NCI-H2107 treated with DMSO at 0.1 percent for 48 hours (cell line): ENCODE data around the gene ASXL3.

ENCODE experiments used
- DNase-seq: peaks from one replicate; lab custom pipeline; 2025; ENCODE audit not compliant: unreplicated experiment; lab: John Stamatoyannopoulos, UW

The ASXL3 gene

GRCh38 chr18:33577685-33578517 lies at the start of gene ASXL3:
Gene ASXL3, plus strand, starts transcription at chr18:33578219. Its CDS starts 413 bp downstream, at chr18:33578632.
- DNase-seq = peak; percentile 33

GRCh38 chr18:33532978-33533377 lies 45.0 kb upstream of the ASXL3 start:
- DNase-seq = no peak

- DNase-seq = no peak
These were observed 41.1 kb upstream of the ASXL3 start for GRCh38 chr18:33536904-33537303.

- DNase-seq = no peak
These were observed 39.5 kb upstream of the ASXL3 start for GRCh38 chr18:33538418-33539042.

- no peak for DNase-seq
These were observed 37.6 kb upstream of the ASXL3 start for GRCh38 chr18:33540392-33540791.

GRCh38 chr18:33541316-33541715 lies 36.7 kb upstream of the ASXL3 start:
- DNase-seq = no peak

GRCh38 chr18:33556846-33557245 lies 21.2 kb upstream of the ASXL3 start:
- DNase-seq = no peak

GRCh38 chr18:33557706-33558105 lies 20.3 kb upstream of the ASXL3 start:
- DNase-seq = no peak

- DNase-seq = no peak
These were observed 19.5 kb upstream of the ASXL3 start for GRCh38 chr18:33558529-33558928.

GRCh38 chr18:33560686-33561370 lies 17.2 kb upstream of the ASXL3 start:
- no peak for DNase-seq

GRCh38 chr18:33562741-33563140 lies 15.3 kb upstream of the ASXL3 start:
- DNase-seq = no peak

GRCh38 chr18:33567705-33568104 lies 10.3 kb upstream of the ASXL3 start:
- DNase-seq = no peak

GRCh38 chr18:33571998-33572787 lies 5.8 kb upstream of the ASXL3 start:
- no peak for DNase-seq

- no peak for DNase-seq
These were observed 4.8 kb upstream of the ASXL3 start for GRCh38 chr18:33573193-33573592.

GRCh38 chr18:33575451-33575850 lies 2.6 kb upstream of the ASXL3 start:
- no peak for DNase-seq

GRCh38 chr18:33576999-33577646 lies 896 bp upstream of the ASXL3 start:
- no peak for DNase-seq

GRCh38 chr18:33578518-33579348 lies 714 bp downstream of the ASXL3 start:
- DNase-seq = no peak

GRCh38 chr18:33579349-33580215 lies 1.6 kb downstream of the ASXL3 start:
- peak; percentile 40 for DNase-seq

- DNase-seq = no peak
These were observed 2.5 kb downstream of the ASXL3 start for GRCh38 chr18:33580546-33580945.
